GM19240 (cell line): ENCODE results near the gene TRMT10C.
A peak's percentile ranks its signal among the peaks of the same experiment; 100 is the strongest.
"Not testable (repeated sequence)": the region's sequence is repeated elsewhere in the genome, so short reads cannot be mapped to it uniquely, and the experiment has no call there.

Source experiments
- DNase-seq: peaks from one replicate; pipeline ENCODE4 v3.0.0; 2011; ENCODE audit warnings: low spot score; ENCODE audit not compliant: insufficient read length

Gene TRMT10C

DNA sequence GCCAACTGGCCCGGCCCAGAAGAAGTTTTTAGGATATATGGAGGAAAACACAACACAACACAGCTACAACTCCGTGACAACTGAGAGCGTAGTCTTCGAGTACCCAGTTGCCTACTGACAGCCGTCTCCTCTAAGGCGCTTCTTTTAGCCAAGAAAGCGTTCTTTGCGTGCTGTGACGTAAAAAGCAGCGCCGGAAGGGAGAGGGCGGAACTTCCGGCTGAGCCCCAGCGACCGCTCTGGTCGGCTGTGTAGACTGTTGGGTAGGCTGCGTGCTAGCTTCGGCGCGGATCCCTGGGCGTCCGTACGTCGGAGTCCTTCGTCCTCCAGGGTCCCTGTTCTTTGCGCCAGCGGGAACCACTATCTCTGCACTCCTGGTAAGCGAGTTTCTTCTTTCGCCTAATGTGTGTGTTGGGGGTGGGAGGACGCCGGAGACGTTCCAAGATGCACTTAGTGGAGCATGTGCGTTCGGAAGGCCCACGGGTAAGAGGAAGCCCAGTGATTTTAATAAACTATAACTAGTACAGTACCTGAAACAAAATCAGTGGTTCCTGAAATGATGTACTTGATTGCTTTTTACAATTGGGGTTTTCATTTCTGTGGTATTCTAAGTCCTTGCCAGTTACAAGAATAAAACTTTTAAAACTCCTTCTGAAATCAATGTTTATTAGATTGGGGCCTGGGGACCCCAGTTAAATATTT, at the start of gene TRMT10C:
Gene TRMT10C, plus strand, starts transcription at position 239 of the 699 bp plus-strand sequence. CDS start 2,914 bp downstream, outside the sequence.
- DNase-seq, result peak; percentile 85

- no peak for DNase-seq
Observed at GRCh38 chr3:101512396-101512645, 49.3 kb upstream of the TRMT10C start.

GRCh38 chr3:101512646-101513418, 48.8 kb upstream of the TRMT10C start, which contains the start of gene SENP7:
Gene SENP7, minus strand, starts transcription at chr3:101513212. Its CDS starts 82 bp downstream, at chr3:101513130.
- peak; percentile 56 for DNase-seq

DNA sequence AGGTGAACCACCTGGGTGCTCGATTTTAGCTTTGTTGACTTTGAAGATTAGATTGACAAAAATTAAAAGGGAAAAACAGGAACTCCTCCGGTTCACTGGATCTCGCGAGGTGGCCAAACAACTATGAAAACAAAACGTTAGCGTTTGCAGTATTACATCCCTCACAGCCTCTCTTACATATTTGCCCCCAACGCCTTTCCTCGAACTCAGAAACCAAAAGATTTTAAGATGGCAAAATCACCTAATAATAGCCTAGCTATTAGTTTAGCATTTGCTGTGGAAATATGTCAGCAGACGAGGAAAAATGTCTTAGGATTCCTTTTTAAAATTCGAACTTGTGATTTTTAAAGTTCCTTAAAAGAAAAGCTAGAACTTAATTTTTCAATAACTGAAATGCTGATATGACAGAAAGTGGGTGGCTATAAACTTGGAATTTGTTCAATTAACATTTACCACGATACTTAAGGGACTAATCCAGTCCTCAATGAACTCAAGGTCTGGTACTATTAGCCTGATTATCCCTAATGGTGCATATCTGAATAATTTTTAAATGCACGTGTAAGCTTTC, 48.2 kb upstream of the TRMT10C start:
- peak; percentile 6 for DNase-seq

DNA sequence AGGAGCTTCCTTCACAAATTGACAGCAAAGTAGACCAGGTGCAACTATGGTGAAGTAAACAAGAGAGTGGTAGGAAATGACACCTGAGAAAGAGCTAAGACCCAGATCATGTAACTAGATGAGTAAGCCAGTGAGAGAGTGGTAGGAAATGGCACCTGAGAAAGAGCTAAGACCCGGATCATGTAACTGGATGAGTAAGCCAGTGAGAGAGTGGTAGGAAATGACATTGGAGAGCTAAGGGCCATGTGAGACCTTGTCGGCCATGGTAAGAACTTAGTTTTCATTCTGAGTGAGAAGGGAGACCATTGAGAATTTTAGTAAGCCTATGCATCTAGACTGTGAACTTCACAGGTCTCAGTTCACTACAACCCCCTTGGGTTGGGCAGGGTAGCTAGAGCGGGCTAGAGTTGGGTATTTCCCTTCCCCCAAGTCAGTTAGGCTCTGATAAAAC, 43.2 kb upstream of the TRMT10C start:
- peak; percentile 43 for DNase-seq

DNA sequence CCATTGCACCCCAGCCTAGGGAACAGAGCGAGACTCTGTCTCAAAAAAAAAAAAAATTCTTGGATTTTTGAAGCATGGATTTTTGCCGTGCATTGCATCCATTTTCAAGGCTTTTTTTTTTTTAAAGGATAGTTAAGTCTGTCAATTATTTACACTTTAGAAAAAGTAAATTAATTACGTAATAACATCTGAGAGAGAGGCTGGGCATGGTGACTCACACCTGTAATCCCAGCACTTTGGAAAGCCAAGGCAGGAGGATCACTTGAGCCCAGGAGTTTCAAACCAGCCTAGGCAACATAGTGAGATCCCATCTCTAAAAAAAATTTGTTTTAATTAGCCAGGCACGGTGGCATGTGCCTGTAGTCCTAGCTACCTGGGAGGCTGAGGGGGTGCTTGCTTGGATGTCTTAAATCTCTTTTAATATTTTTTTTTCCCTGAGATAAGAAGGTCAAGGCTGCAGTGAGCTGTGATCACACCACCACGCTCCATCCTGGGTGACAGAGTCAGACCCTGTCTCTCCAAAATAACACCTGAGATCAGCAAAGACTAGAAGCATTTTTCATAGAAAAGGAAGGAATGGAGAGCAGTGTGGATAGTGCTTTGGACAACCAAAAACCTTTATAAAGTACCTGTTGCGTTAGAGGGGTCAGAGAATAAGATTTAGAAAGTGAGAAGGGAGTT, 41.8 kb upstream of the TRMT10C start:
- no peak for DNase-seq

- no peak for DNase-seq
Observed at GRCh38 chr3:101521211-101521701, 40.4 kb upstream of the TRMT10C start.

- DNase-seq, result no peak
Observed at GRCh38 chr3:101527441-101527840, 34.2 kb upstream of the TRMT10C start.

- DNase-seq, result no peak
Observed at GRCh38 chr3:101527906-101528305, 33.8 kb upstream of the TRMT10C start.

- no peak for DNase-seq
Observed at GRCh38 chr3:101529816-101530685, 31.6 kb upstream of the TRMT10C start.

DNA sequence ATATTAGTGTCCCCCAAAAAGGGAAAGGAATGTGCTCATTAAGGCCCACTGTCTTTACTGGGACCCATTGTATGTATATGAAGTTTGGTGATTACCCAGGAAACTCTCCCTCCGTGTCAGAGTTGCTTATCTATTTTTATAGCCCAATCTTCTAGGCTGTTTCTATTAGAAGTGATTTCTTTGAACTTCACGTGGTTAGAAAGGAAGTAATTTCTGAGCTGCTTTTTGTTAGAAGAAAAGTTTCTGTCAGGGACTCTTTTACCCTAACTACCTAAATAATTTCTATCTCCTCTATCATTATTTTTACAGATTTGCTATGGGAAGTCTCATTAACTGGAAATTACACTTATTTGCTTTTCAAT, 31.0 kb upstream of the TRMT10C start:
- DNase-seq, result no peak

GRCh38 chr3:101531473-101532086, 30.1 kb upstream of the TRMT10C start:
- DNase-seq, result no peak

- no peak for DNase-seq
Observed at GRCh38 chr3:101532783-101533602, 28.7 kb upstream of the TRMT10C start.

- DNase-seq, result no peak
Observed at GRCh38 chr3:101533603-101533968, 28.1 kb upstream of the TRMT10C start.

DNA sequence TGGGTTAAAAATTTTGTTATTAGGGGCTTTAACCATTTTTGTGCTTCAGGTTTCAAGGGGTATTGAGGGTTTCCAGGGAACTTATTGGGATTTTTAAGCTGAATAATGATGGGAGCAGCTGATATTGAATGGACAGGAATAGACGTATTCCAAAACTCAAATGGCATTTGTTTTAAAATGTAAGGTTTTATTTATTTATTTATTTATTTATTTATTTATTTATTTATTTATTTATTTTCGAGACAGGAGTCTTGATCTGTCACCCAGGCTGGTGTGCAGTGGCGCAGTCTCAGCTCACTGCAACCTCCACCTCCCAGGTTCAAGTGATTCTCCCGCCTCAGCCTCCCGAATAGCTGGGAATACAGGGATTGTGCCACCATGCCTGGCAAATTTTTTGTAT, 26.4 kb upstream of the TRMT10C start:
- DNase-seq, result no peak

DNA sequence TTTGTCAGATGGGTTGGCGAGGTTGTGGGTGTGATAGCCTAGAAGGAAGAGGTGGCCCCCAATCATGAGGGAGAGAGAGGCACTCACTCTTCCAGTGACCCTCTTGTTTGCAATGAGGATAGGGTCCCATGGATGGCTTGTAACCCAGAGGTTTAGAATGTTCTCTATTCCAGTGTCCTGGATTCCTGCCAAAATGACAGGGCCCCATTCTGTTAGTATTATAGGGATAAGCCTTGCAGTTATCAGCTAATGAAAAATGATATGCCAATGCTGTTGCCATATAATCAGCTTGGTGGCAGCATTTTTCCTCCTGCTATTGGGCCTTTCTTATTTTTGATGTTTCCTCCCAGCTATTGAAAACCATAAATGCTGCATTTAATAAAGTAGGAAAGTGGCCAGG, 25.4 kb upstream of the TRMT10C start:
- DNase-seq, result no peak

- not testable (repeated sequence) for DNase-seq
Observed at GRCh38 chr3:101536955-101537354, 24.7 kb upstream of the TRMT10C start.

GRCh38 chr3:101542957-101543356, 18.7 kb upstream of the TRMT10C start:
- DNase-seq, result no peak

- no peak for DNase-seq
Observed at GRCh38 chr3:101544161-101544850, 17.4 kb upstream of the TRMT10C start.
